Skeletal muscle tissue (tissue), 4 donors: ENCODE measurements around the gene TRHDE. TPM values are rescaled to one million over a fixed set of nuclear protein-coding genes. Genes with fewer than 3 reads are reported as not detected.
"Not testable (repeated sequence)": the region's sequence is repeated elsewhere in the genome, so short reads cannot be mapped to it uniquely, and the experiment has no call there.

Experiments
- H3K27ac ChIP-seq: one replicate; pipeline ENCODE4 v1.7.0; 2013; ENCODE audit warnings: mild to moderate bottlenecking, low read depth, low read length, inconsistent platforms
- H3K27me3 ChIP-seq, 3 donors: one replicate each; pipeline ENCODE4 v1.7.0; 2013; ENCODE audit warnings: low read length in 3 of 3; ENCODE audit not compliant: control insufficient read depth in 3 of 3, insufficient read depth in 3 of 3
- H3K36me3 ChIP-seq, 3 donors: one replicate each; pipeline ENCODE4 v1.7.0; 2013; ENCODE audit warnings: low read length in 3 of 3; ENCODE audit not compliant: control insufficient read depth in 3 of 3, insufficient read depth in 3 of 3
- H3K4me1 ChIP-seq, 3 donors: one replicate each; pipeline ENCODE4 v1.7.0; 2013; ENCODE audit warnings: low read length in 3 of 3, mild to moderate bottlenecking in 3 of 3; ENCODE audit not compliant: control insufficient read depth in 3 of 3, insufficient read depth in 3 of 3
- H3K4me3 ChIP-seq, 3 donors: one replicate each; pipeline ENCODE4 v1.7.0; 2013; ENCODE audit warnings: low read length in 3 of 3
- H3K9ac ChIP-seq, 3 donors: one replicate each; pipeline ENCODE4 v1.7.0; 2013; ENCODE audit warnings: low read length in 3 of 3, mild to moderate bottlenecking in 3 of 3, moderate library complexity in 2 of 3, low read depth in 1 of 3
- H3K9me3 ChIP-seq, 3 donors: one replicate each; pipeline ENCODE4 v1.7.0; 2013; ENCODE audit warnings: low read length in 3 of 3; ENCODE audit not compliant: control insufficient read depth in 3 of 3
- total RNA-seq: library from RNA; depleted of rRNA; stranded (reverse); fragments of >200 nt; gene quantifications from one replicate; pipeline ENCODE4 v1.2.3, GENCODE V29; 2014
- donor health status: Osteomylitis.

Gene TRHDE
- total RNA-seq, 1 donor from 2014 or later: 6.8 TPM

- Histone ChIP-seq H3K9me3 (no peaks in the 10 kb centered on the region), H3K27ac (no peak overlapping the region), H3K36me3 (no peaks in the 10 kb centered on the region), H3K4me3 (no peak overlapping the region), H3K9ac (no peak overlapping the region), H3K4me1 (no peaks in the 10 kb centered on the region), H3K27me3 (no peaks in the 10 kb centered on the region)
These were observed 404.4 kb downstream of the TRHDE start for GRCh38 chr12:72676556-72676955.

GRCh38 chr12:72677139-72677538 is 405.0 kb downstream of the TRHDE start:
- Histone ChIP-seq H3K27ac (no peak overlapping the region), H3K9me3 (no peaks in the 10 kb centered on the region), H3K27me3 (no peaks in the 10 kb centered on the region), H3K36me3 (no peaks in the 10 kb centered on the region), H3K4me3 (no peak overlapping the region), H3K4me1 (no peaks in the 10 kb centered on the region), H3K9ac (no peak overlapping the region)

- H3K36me3 ChIP-seq: no peaks in the 10 kb centered on the region
These were observed 405.7 kb downstream of the TRHDE start for GRCh38 chr12:72677846-72678245.

GRCh38 chr12:72679147-72679757 is 407.1 kb downstream of the TRHDE start:
- Histone ChIP-seq H3K4me1 (no peaks in the 10 kb centered on the region), H3K27me3 (no peaks in the 10 kb centered on the region), H3K9ac (no peak overlapping the region), H3K4me3 (no peak overlapping the region), H3K36me3 (no peaks in the 10 kb centered on the region), H3K9me3 (no peaks in the 10 kb centered on the region), H3K27ac (no peak overlapping the region)

More at GRCh38 chr12:72677846-72678245, 405.7 kb downstream of the TRHDE start:
- H3K9me3 ChIP-seq: no peaks in the 10 kb centered on the region
- no peaks in the 10 kb centered on the region for H3K4me1 ChIP-seq
- H3K4me3 ChIP-seq: no peak overlapping the region
- H3K27ac ChIP-seq: no peak overlapping the region
- no peaks in the 10 kb centered on the region for H3K27me3 ChIP-seq
- no peak overlapping the region for H3K9ac ChIP-seq

- Histone ChIP-seq H3K4me3 (no peak overlapping the region), H3K9me3 (no peaks in the 10 kb centered on the region), H3K4me1 (no peaks in the 10 kb centered on the region), H3K27ac (no peak overlapping the region), H3K9ac (no peak overlapping the region), H3K27me3 (no peaks in the 10 kb centered on the region), H3K36me3 (no peaks in the 10 kb centered on the region)
These were observed 408.9 kb downstream of the TRHDE start for GRCh38 chr12:72681028-72681427.

GRCh38 chr12:72684491-72684890 is 412.3 kb downstream of the TRHDE start:
- Histone ChIP-seq H3K9me3 (no peaks in the 10 kb centered on the region), H3K9ac (no peak overlapping the region), H3K27me3 (no peaks in the 10 kb centered on the region), H3K27ac (no peak overlapping the region), H3K4me3 (no peak overlapping the region), H3K36me3 (no peaks in the 10 kb centered on the region), H3K4me1 (no peaks in the 10 kb centered on the region)

- H3K4me1 ChIP-seq: no peaks in the 10 kb centered on the region
- H3K27me3 ChIP-seq: no peaks in the 10 kb centered on the region
- no peak overlapping the region for H3K9ac ChIP-seq
- H3K36me3 ChIP-seq: no peaks in the 10 kb centered on the region
- no peaks in the 10 kb centered on the region for H3K9me3 ChIP-seq
- H3K27ac ChIP-seq: no peak overlapping the region
- no peak overlapping the region for H3K4me3 ChIP-seq
These were observed 420.2 kb downstream of the TRHDE start for GRCh38 chr12:72692338-72692737.

GRCh38 chr12:72694193-72694592 is 422.0 kb downstream of the TRHDE start:
- H3K4me3 ChIP-seq: no peak overlapping the region
- peaks cover 0 to under 1% (median 0%) of the 10 kb centered on the region in 3 donors for H3K9me3 ChIP-seq
- H3K27me3 ChIP-seq: no peaks in the 10 kb centered on the region
- H3K27ac ChIP-seq: no peak overlapping the region
- no peaks in the 10 kb centered on the region for H3K36me3 ChIP-seq
- H3K4me1 ChIP-seq: no peaks in the 10 kb centered on the region
- H3K9ac ChIP-seq: no peak overlapping the region

- Histone ChIP-seq H3K36me3 (no peaks in the 10 kb centered on the region), H3K9ac (no peak overlapping the region), H3K27ac (no peak overlapping the region), H3K4me3 (no peak overlapping the region), H3K9me3 (peaks cover 0 to 3% (median 3%) of the 10 kb centered on the region in 3 donors), H3K4me1 (no peaks in the 10 kb centered on the region), H3K27me3 (no peaks in the 10 kb centered on the region)
These were observed 427.2 kb downstream of the TRHDE start for GRCh38 chr12:72699362-72699761.

- H3K27me3 ChIP-seq, H3K4me1 ChIP-seq, H3K27ac ChIP-seq, H3K4me3 ChIP-seq, H3K9ac ChIP-seq, H3K9me3 ChIP-seq, H3K36me3 ChIP-seq: not testable (repeated sequence)
These were observed 439.9 kb downstream of the TRHDE start for GRCh38 chr12:72712025-72712424.
